CD8-positive, alpha-beta memory T cell (primary cell): ENCODE measurements around the gene DGUOK. TPM values are rescaled to one million over a fixed set of nuclear protein-coding genes. Genes with fewer than 3 reads are reported as not detected.

Source experiments
- CTCF ChIA-PET: fragments of 350-600 bp; sonication (Branson Sonifier 250); formaldehyde crosslinking; loops from one replicate; lab custom pipeline; 2021; ENCODE audit warnings: antibody characterized with exemption; lab: Charles Lee
- POLR2A ChIA-PET: fragments of 350-600 bp; sonication (Branson Sonifier 250); formaldehyde crosslinking; loops from one replicate; lab custom pipeline; 2021; ENCODE audit warnings: antibody characterized with exemption; lab: Charles Lee
- DNase-seq, 5 donors: peaks; one replicate each; pipeline versions ENCODE4 v3.0.0 to v3.0.0-alpha.2; 2020 to 2022; ENCODE audit warnings: mixed read lengths in 1 of 5
- H3K27ac ChIP-seq: one replicate; pipeline ENCODE4 v1.7.0; 2013; ENCODE audit warnings: low read depth, mild to moderate bottlenecking, low read length, moderate library complexity
- H3K27me3 ChIP-seq: 2 replicates; pipeline ENCODE4 v1.7.0; 2013; ENCODE audit warnings: low read length, mild to moderate bottlenecking; ENCODE audit not compliant: insufficient read depth, poor library complexity, severe bottlenecking
- H3K36me3 ChIP-seq: 2 replicates; pipeline ENCODE4 v1.7.0; 2013; ENCODE audit warnings: mild to moderate bottlenecking, low read length, moderate library complexity; ENCODE audit not compliant: insufficient read depth
- H3K4me1 ChIP-seq: 2 replicates; pipeline ENCODE4 v1.7.0; 2013; ENCODE audit warnings: mild to moderate bottlenecking, low read length, moderate library complexity; ENCODE audit not compliant: insufficient read depth
- H3K4me3 ChIP-seq: 2 replicates; pipeline ENCODE4 v1.7.0; 2013; ENCODE audit warnings: mild to moderate bottlenecking, low read length
- H3K9me3 ChIP-seq: 2 replicates; pipeline ENCODE4 v1.7.0; 2013; ENCODE audit warnings: mild to moderate bottlenecking, low read length
- H3K27ac Mint-ChIP-seq, 8 donors: one replicate each; pipeline ENCODE4 v1.8.0; 2020 to 2021; ENCODE audit warnings: mixed read lengths in 8 of 8, mild to moderate bottlenecking in 6 of 8, inconsistent platforms in 3 of 8, moderate library complexity in 3 of 8
- H3K27me3 Mint-ChIP-seq, 2 donors: one replicate each; pipeline ENCODE4 v1.8.0; 2020 to 2021; ENCODE audit warnings: mixed read lengths in 2 of 2, mild to moderate bottlenecking in 1 of 2, moderate library complexity in 1 of 2
- H3K36me3 Mint-ChIP-seq, 3 donors: one replicate each; pipeline ENCODE4 v1.8.0; 2020 to 2021; ENCODE audit warnings: mixed read lengths in 3 of 3, inconsistent platforms in 1 of 3, mild to moderate bottlenecking in 1 of 3
- H3K4me1 Mint-ChIP-seq, 3 donors: one replicate each; pipeline ENCODE4 v1.8.0; 2020 to 2021; ENCODE audit warnings: mixed read lengths in 3 of 3, inconsistent platforms in 1 of 3, mild to moderate bottlenecking in 1 of 3
- H3K4me3 Mint-ChIP-seq, 7 donors: one replicate each; pipeline ENCODE4 v1.8.0; 2020 to 2021; ENCODE audit warnings: mixed read lengths in 7 of 7, mild to moderate bottlenecking in 6 of 7, moderate library complexity in 4 of 7, inconsistent platforms in 2 of 7
- H3K9me3 Mint-ChIP-seq, 5 donors: one replicate each; pipeline ENCODE4 v1.8.0; 2020 to 2022; ENCODE audit warnings: mixed read lengths in 5 of 5, mild to moderate bottlenecking in 3 of 5, moderate library complexity in 2 of 5, inconsistent platforms in 1 of 5
- polyA plus RNA-seq: library from polyadenylated mRNA; unstranded; fragments of 300-500 nt; fragmentation: Illumina TruSeq; gene quantifications from one replicate; pipeline ENCODE4 v1.2.3, GENCODE V29; 2021
- total RNA-seq, 2 experiments: library from RNA; stranded (reverse); gene quantifications; one replicate each; pipeline ENCODE4 v1.2.3, GENCODE V29; 2021

The DGUOK gene
- total and polyA plus RNA-seq, 3 experiments from 2014 or later = 96.6 to 188 (median 98.8) TPM

DNA sequence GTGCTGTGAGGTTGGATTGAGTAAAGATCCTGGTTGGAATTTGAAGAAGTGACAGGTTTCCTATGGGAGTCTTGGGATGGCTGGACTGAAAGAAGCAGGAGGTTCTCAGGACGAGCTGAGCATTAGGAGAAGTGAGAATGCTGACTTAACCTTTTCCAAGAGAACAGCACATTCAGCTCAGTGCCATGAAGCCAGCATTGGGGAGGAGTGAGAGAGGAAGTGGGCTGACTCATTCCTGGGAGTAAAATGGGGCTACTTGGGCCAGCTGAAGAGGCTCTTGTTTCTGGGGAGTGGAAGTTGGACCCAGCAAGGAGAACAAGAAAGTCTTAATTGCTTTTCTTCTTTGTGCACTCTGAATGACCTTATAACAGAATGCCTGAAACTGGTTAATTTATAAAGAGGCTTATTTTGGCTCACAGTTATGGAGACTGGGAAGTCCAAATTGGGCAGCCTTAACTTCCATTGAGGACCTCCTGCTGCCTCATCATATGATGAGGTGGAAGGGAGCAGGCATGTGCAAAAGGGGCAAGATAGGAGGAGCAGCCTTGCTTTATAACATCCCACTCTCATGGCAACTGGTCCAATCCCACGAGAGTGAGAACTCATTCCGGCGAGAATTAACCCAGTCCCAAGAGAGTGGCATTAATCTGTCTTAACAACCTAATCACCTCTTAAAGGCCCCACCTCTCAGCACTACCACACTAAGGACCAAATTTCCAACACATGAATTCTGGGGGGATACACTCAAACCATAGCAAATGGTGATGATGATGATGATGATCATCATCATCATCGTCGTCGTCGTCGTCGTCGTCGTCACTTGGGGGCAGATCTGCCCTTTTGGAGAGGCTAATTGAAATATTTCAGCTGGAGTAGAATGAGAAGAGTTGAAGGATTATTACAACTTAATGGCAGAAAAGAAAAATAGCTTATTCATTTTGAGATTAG, 26.1 kb downstream of the DGUOK start:
- no peaks in the 10 kb centered on the region for H3K27me3 Mint-ChIP-seq
- Histone ChIP-seq H3K27me3 (no peaks in the 10 kb centered on the region), H3K36me3 (peaks cover 36% of the 10 kb centered on the region), H3K4me3 (no peak overlapping the region), H3K9me3 (no peaks in the 10 kb centered on the region), H3K27ac (no peak overlapping the region), H3K4me1 (peaks cover 28% of the 10 kb centered on the region)
- H3K4me1 Mint-ChIP-seq = peaks cover 26 to 55% (median 31%) of the 10 kb centered on the region in 3 donors
- no peak for DNase-seq
- peaks cover 14 to 89% (median 38%) of the 10 kb centered on the region in 3 donors for H3K36me3 Mint-ChIP-seq
- H3K4me3 Mint-ChIP-seq = no peak overlapping the region
- peak overlapping the region in 6 of 8 donors; percentile 17 to 84 (median 64) for H3K27ac Mint-ChIP-seq
- POLR2A ChIA-PET = no interaction called here
- H3K9me3 Mint-ChIP-seq = no peaks in the 10 kb centered on the region
- CTCF ChIA-PET = no interaction called here

GRCh38 chr2:73956218-73956865, 29.7 kb downstream of the DGUOK start:
- H3K27me3 Mint-ChIP-seq = no peaks in the 10 kb centered on the region
- Histone ChIP-seq H3K36me3 (peaks cover 45% of the 10 kb centered on the region), H3K4me1 (no peaks in the 10 kb centered on the region), H3K9me3 (no peaks in the 10 kb centered on the region), H3K27ac (no peak overlapping the region), H3K4me3 (no peak overlapping the region), H3K27me3 (no peaks in the 10 kb centered on the region)
- ChIA-PET CTCF (interaction anchor here (0.6 kb wide), 1 partner anchor 643 kb away, joined by 5 read pairs; no protein-coding TSS in a partner anchor), POLR2A (no interaction called here)
- H3K4me1 Mint-ChIP-seq = peaks cover 2 to 30% (median 13%) of the 10 kb centered on the region in 3 donors
- peaks cover 28 to 79% (median 45%) of the 10 kb centered on the region in 3 donors for H3K36me3 Mint-ChIP-seq
- no peak overlapping the region for H3K4me3 Mint-ChIP-seq
- H3K9me3 Mint-ChIP-seq = no peaks in the 10 kb centered on the region
- H3K27ac Mint-ChIP-seq = peak overlapping the region in 2 of 8 donors; percentile 63 to 80
- DNase-seq = no peak

GRCh38 chr2:73961274-73961673, 34.6 kb downstream of the DGUOK start:
- POLR2A ChIA-PET = no interaction called here
- DNase-seq = no peak
- H3K4me3 Mint-ChIP-seq = no peak overlapping the region

DNA sequence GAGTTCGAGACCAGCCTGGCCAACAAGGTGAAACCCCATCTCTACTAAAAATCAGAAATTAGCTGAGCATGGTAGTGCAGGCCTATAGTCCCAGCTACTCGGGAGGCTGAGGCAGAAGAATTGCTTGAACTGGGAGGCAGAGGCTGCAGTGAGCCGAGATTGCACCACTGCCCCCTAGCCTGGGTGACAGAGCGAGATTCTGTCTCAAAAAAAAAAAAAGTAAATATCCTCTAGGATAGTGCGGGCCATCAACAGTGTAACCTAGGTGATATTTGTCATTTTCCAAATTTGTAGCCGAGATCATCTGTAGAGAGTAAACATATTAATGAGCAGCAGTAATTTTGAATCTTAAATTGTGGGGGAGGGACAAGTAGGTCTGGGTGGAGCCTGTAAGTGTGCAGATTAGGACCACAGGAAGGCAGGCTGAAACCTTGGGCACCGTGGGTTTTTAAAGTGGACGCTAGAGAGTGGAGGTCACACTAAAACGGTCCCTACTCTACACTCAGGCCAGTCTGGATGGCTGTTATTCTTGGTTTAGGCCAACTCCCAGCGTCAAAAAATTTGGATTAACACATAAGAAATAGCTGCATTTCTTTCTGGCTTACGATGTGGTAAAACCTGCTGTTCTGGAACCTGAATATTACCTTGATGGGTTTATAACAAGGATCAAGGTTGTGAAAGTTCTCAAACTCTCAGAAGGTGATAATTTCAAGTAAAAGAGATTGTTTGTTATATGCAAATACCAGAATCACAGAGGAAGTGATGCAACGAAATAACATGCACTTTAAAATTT, 35.3 kb downstream of the DGUOK start:
- Histone ChIP-seq H3K27me3 (no peaks in the 10 kb centered on the region), H3K9me3 (no peaks in the 10 kb centered on the region), H3K4me3 (no peak overlapping the region), H3K27ac (no peak overlapping the region), H3K36me3 (peaks cover 20% of the 10 kb centered on the region), H3K4me1 (peaks cover 4% of the 10 kb centered on the region)
- ChIA-PET POLR2A (interaction anchor here (0.8 kb wide), 1 partner anchor 20 kb away, joined by 3 read pairs; no protein-coding TSS in a partner anchor), CTCF (no interaction called here)
- peaks cover 18 to 37% (median 25%) of the 10 kb centered on the region in 3 donors for H3K4me1 Mint-ChIP-seq
- DNase-seq = no peak
- peak overlapping the region in 2 of 8 donors; percentile 29 to 70 for H3K27ac Mint-ChIP-seq
- H3K9me3 Mint-ChIP-seq = peaks cover 0 to 3% (median 0%) of the 10 kb centered on the region in 5 donors
- no peaks in the 10 kb centered on the region for H3K27me3 Mint-ChIP-seq
- H3K4me3 Mint-ChIP-seq = no peak overlapping the region
- peaks cover 16 to 33% (median 22%) of the 10 kb centered on the region in 3 donors for H3K36me3 Mint-ChIP-seq

More at GRCh38 chr2:73961274-73961673, 34.6 kb downstream of the DGUOK start:
- peaks cover 26% of the 10 kb centered on the region for H3K36me3 ChIP-seq
- Mint-ChIP-seq H3K9me3 (peaks cover 0 to 3% (median 0%) of the 10 kb centered on the region in 5 donors), H3K27ac (peak overlapping the region in 2 of 8 donors; percentile 56 to 72), H3K27me3 (no peaks in the 10 kb centered on the region), H3K4me1 (peaks cover 18 to 38% (median 22%) of the 10 kb centered on the region in 3 donors), H3K36me3 (peaks cover 23 to 40% (median 24%) of the 10 kb centered on the region in 3 donors)
- no peak overlapping the region for H3K27ac ChIP-seq
- CTCF ChIA-PET = no interaction called here
- H3K9me3 ChIP-seq = no peaks in the 10 kb centered on the region
- H3K4me3 ChIP-seq = no peak overlapping the region
- no peaks in the 10 kb centered on the region for H3K27me3 ChIP-seq
- H3K4me1 ChIP-seq = peaks cover 4% of the 10 kb centered on the region

DNA sequence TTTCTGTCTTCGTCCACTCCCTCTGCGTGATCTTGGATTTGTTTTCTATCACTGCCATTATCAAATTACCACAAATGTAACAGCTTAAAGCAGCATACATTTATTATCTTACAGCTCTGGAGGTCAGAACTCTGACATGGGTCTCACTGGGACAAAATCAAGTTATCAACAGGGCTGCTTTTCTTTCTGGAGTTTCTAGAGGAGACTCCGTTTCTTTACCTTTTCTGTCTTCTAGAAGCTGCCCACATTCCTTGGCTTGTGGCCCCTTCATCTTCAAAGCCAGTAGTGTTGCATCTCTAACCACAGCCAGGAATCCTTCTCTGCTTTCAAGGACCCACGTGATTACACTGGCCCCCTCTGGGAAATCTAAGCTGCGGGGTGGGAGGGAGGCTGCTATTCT, 36.1 kb downstream of the DGUOK start:
- Mint-ChIP-seq H3K36me3 (peaks cover 15 to 26% (median 18%) of the 10 kb centered on the region in 3 donors), H3K4me3 (peak overlapping the region in 1 of 7 donors; percentile 37), H3K4me1 (peaks cover 18 to 35% (median 27%) of the 10 kb centered on the region in 3 donors), H3K27me3 (no peaks in the 10 kb centered on the region), H3K27ac (peak overlapping the region in 1 of 8 donors; percentile 86), H3K9me3 (peaks cover 0 to 3% (median 0%) of the 10 kb centered on the region in 5 donors)
- peaks cover 20% of the 10 kb centered on the region for H3K36me3 ChIP-seq
- no peak overlapping the region for H3K4me3 ChIP-seq
- no peak for DNase-seq
- ChIA-PET CTCF (no interaction called here), POLR2A (interaction anchor here (0.5 to 0.8 kb wide), 2 partner anchors 8 to 19 kb away, joined by 3 to 4 read pairs; no protein-coding TSS in a partner anchor)
- H3K27me3 ChIP-seq = no peaks in the 10 kb centered on the region
- peaks cover 4% of the 10 kb centered on the region for H3K4me1 ChIP-seq
- H3K9me3 ChIP-seq = no peaks in the 10 kb centered on the region
- H3K27ac ChIP-seq = no peak overlapping the region

DNA sequence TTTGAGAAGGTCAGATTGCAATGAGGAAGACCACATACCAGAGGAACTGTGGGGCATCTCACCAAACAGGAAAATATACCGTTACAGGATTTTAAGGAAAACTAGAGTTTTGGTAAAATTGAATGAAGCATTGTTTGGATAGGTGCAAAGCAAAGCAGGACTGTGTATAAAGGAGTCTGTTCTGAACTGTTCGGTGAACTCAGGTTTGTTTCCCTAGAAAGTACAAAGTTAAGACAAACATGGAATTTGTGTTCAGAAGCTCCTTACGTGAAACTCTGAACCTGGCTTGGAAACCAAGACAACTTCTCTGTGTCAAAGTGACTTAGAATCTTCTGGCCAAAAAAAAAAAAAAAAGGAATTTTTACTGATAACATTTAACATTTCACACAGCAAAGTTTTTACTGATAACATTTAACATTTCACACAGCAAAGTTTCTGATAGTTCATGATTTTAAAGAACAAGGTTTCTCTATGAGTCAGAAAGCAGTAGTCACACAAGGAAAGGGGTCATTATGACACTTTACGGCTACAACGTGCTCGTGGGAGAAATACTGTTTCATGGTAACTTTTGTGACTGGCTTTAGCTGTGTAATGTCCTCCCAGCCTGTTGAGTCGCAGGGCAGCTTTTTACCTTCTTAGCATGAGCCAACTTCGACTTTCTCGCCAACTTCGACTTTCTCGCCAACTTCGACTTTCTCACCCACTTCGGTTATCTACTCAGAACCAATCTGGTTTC, 36.9 kb downstream of the DGUOK start:
- Mint-ChIP-seq H3K9me3 (peaks cover 0 to 3% (median 0%) of the 10 kb centered on the region in 5 donors), H3K36me3 (peaks cover 8 to 19% (median 13%) of the 10 kb centered on the region in 3 donors), H3K4me3 (peak overlapping the region in 5 of 7 donors; percentile 3 to 36 (median 21)), H3K27me3 (no peaks in the 10 kb centered on the region), H3K4me1 (peaks cover 21 to 30% (median 29%) of the 10 kb centered on the region in 3 donors), H3K27ac (peak overlapping the region in 6 of 8 donors; percentile 3 to 84 (median 52))
- no peaks in the 10 kb centered on the region for H3K9me3 ChIP-seq
- H3K4me3 ChIP-seq = no peak overlapping the region
- no peak overlapping the region for H3K27ac ChIP-seq
- no peak for DNase-seq
- ChIA-PET POLR2A (interaction anchor here (0.5 kb wide), 1 partner anchor 7 kb away, joined by 4 read pairs; no protein-coding TSS in a partner anchor), CTCF (interaction anchor here (2.2 kb wide), 1 partner anchor 24 kb away, joined by 5 read pairs; no protein-coding TSS in a partner anchor)
- H3K27me3 ChIP-seq = no peaks in the 10 kb centered on the region
- peaks cover 4% of the 10 kb centered on the region for H3K4me1 ChIP-seq
- H3K36me3 ChIP-seq = peaks cover 13% of the 10 kb centered on the region
